HG02759 (cell line): ENCODE measurements around the gene BMP7.

Experiments used
- ATAC-seq: cut with Tn5 transposase; IDR thresholded peaks from one replicate; pipeline ENCODE4 v1.9.1; 2021; ENCODE audit warnings: mild to moderate bottlenecking, moderate library complexity; ENCODE audit not compliant: unreplicated experiment

BMP7 gene

GRCh38 chr20:57156011-57156729 is 110.3 kb downstream of the BMP7 start:
- ATAC-seq, result no peak

GRCh38 chr20:57155415-57155814 is 111.0 kb downstream of the BMP7 start:
- no peak for ATAC-seq

- ATAC-seq, result no peak
Observed at GRCh38 chr20:57153238-57153905, 113.1 kb downstream of the BMP7 start.

- ATAC-seq, result no peak
Observed at GRCh38 chr20:57152557-57152956, 113.9 kb downstream of the BMP7 start.

GRCh38 chr20:57150559-57150958 is 115.9 kb downstream of the BMP7 start:
- no peak for ATAC-seq

GRCh38 chr20:57148263-57148662 is 118.2 kb downstream of the BMP7 start:
- ATAC-seq, result no peak

GRCh38 chr20:57147185-57147584 is 119.3 kb downstream of the BMP7 start:
- ATAC-seq, result no peak

GRCh38 chr20:57146155-57146554 is 120.3 kb downstream of the BMP7 start:
- ATAC-seq, result no peak

GRCh38 chr20:57145089-57145631 is 121.3 kb downstream of the BMP7 start:
- ATAC-seq, result no peak

- no peak for ATAC-seq
Observed at GRCh38 chr20:57143173-57143572, 123.3 kb downstream of the BMP7 start.

GRCh38 chr20:57142667-57143066 is 123.8 kb downstream of the BMP7 start:
- no peak for ATAC-seq

GRCh38 chr20:57141492-57141891 is 124.9 kb downstream of the BMP7 start:
- ATAC-seq, result no peak

- ATAC-seq, result no peak
Observed at GRCh38 chr20:57140416-57140965, 126.0 kb downstream of the BMP7 start.

- ATAC-seq, result no peak
Observed at GRCh38 chr20:57139342-57140093, 126.9 kb downstream of the BMP7 start.

GRCh38 chr20:57138198-57138995 is 128.0 kb downstream of the BMP7 start:
- no peak for ATAC-seq

GRCh38 chr20:57137676-57138075 is 128.8 kb downstream of the BMP7 start:
- ATAC-seq, result no peak

- ATAC-seq, result no peak
Observed at GRCh38 chr20:57136734-57137133, 129.7 kb downstream of the BMP7 start.

GRCh38 chr20:57135875-57136274 is 130.6 kb downstream of the BMP7 start:
- ATAC-seq, result no peak

GRCh38 chr20:57134804-57135203 is 131.6 kb downstream of the BMP7 start:
- no peak for ATAC-seq

- ATAC-seq, result no peak
Observed at GRCh38 chr20:57133926-57134650, 132.4 kb downstream of the BMP7 start.
